RWPE2 (cell line): Measurements from ENCODE around the gene PATJ.

ENCODE experiments used
- ATAC-seq: fragments of 200-7000 bp; cut with Tn5 transposase; 3 replicates; pipeline ENCODE4 v1.9.1; 2021; ENCODE audit warnings: low read depth
- DNase-seq: peaks from one replicate; pipeline ENCODE4 v3.0.0-alpha.2; 2020; ENCODE audit warnings: low spot score
- H3K27ac ChIP-seq: fragments of 450-650 bp; 2 replicates; pipeline ENCODE4 v1.5.1; 2017; ENCODE audit warnings: mild to moderate bottlenecking; ENCODE audit not compliant: poor library complexity, severe bottlenecking
- H3K27me3 ChIP-seq: fragments of 250-450 bp; sonication (Bioruptor Pico); 2 replicates; pipeline ENCODE4 v1.5.1; 2021; ENCODE audit warnings: mild to moderate bottlenecking, moderate library complexity; ENCODE audit not compliant: insufficient read depth, poor library complexity, severe bottlenecking
- H3K36me3 ChIP-seq: fragments of 250-450 bp; sonication (Bioruptor Pico); 2 replicates; pipeline ENCODE4 v1.5.1; 2020; ENCODE audit warnings: low read depth, mild to moderate bottlenecking, moderate library complexity
- H3K4me1 ChIP-seq: fragments of 250-450 bp; sonication (Bioruptor Pico); 2 replicates; pipeline ENCODE4 v1.5.1; 2021; ENCODE audit warnings: mild to moderate bottlenecking, moderate library complexity; ENCODE audit not compliant: insufficient read depth, poor library complexity, severe bottlenecking
- H3K4me3 ChIP-seq: fragments of 250-450 bp; sonication (Bioruptor Pico); 2 replicates; pipeline ENCODE4 v1.5.1; 2021; ENCODE audit warnings: mild to moderate bottlenecking, moderate library complexity; ENCODE audit not compliant: severe bottlenecking
- H3K9me3 ChIP-seq: fragments of 250-450 bp; sonication (Bioruptor Pico); 2 replicates; pipeline ENCODE4 v1.5.1; 2021; ENCODE audit warnings: mild to moderate bottlenecking, moderate library complexity; ENCODE audit not compliant: severe bottlenecking
- CTCF ChIP-seq: fragments of 450-650 bp; IDR thresholded peaks from one replicate; pipeline ENCODE4 v1.5.1; 2017; ENCODE audit warnings: mild to moderate bottlenecking, moderate library complexity; ENCODE audit not compliant: poor library complexity, severe bottlenecking

Gene PATJ

GRCh38 chr1:62025892-62026291 is 283.6 kb downstream of the PATJ start:
- Histone ChIP-seq H3K9me3 (no peaks in the 10 kb centered on the region), H3K27ac (no peak overlapping the region), H3K36me3 (peaks cover 6% of the 10 kb centered on the region; the same call in 1 of the 2 replicates), H3K27me3 (no peaks in the 10 kb centered on the region), H3K4me3 (no peak overlapping the region), H3K4me1 (no peaks in the 10 kb centered on the region)
- DNase-seq, result no peak
- TF ChIP-seq CTCF, result no peak
- ATAC-seq, result no peak

DNA sequence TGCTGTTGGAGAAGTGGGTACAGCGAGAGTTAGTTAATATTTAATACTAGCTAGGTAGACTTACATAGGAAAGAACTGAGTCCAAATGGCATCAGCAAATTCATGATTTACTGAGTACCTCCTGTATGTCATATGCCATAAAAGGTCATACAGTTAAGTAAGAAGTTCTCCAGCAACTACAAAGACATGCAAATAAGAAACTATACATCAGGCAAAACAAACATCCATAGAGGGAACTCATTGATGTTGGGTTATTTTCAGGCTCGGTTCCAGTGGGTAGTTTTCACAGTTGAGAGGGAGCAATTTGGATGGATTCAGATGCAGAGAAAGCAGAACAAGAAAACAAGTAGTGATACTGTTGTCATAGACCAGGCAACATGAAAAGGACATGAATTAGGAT is 287.4 kb downstream of the PATJ start:
- Histone ChIP-seq H3K27ac (no peak overlapping the region), H3K9me3 (no peaks in the 10 kb centered on the region), H3K36me3 (peaks cover 9% of the 10 kb centered on the region; the same call in 1 of the 2 replicates), H3K27me3 (no peaks in the 10 kb centered on the region), H3K4me1 (no peaks in the 10 kb centered on the region), H3K4me3 (no peak overlapping the region)
- ATAC-seq (no peak), DNase-seq (no peak)
- TF ChIP-seq CTCF, result no peak

- DNase-seq, result no peak
- Histone ChIP-seq H3K27ac (no peak overlapping the region), H3K36me3 (peaks cover 14% of the 10 kb centered on the region), H3K4me1 (no peaks in the 10 kb centered on the region), H3K9me3 (no peaks in the 10 kb centered on the region), H3K4me3 (no peak overlapping the region), H3K27me3 (no peaks in the 10 kb centered on the region)
- no peak for ATAC-seq
- TF ChIP-seq CTCF, result no peak
Observed at GRCh38 chr1:62034790-62035189, 292.5 kb downstream of the PATJ start.

DNA sequence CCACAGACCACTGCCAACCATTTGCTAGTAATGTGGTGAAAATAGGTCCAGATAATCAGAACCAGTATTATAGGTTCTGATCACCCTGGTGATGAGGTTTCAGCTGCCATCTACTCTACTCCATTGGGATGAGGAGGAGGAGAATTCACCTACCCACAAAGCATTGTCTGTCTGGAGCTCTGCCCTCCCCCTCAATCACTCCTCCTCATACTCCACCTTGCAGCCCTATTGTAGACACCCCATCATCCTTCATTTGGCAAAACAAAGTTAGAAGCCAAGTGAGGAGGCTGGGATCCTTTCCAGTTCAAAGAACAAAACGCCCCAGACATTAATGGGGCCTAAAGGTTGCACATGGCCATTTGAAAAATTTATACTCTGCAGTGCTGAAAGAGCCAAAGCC is 295.0 kb downstream of the PATJ start:
- H3K27ac ChIP-seq, result no peak overlapping the region
- no peaks in the 10 kb centered on the region for H3K9me3 ChIP-seq
- ATAC-seq, result no peak
- DNase-seq, result no peak
- TF ChIP-seq CTCF, result no peak
- H3K27me3 ChIP-seq, result no peaks in the 10 kb centered on the region
- no peak overlapping the region for H3K4me3 ChIP-seq
- peaks cover 4% of the 10 kb centered on the region for H3K4me1 ChIP-seq
- peaks cover 10% of the 10 kb centered on the region for H3K36me3 ChIP-seq

DNA sequence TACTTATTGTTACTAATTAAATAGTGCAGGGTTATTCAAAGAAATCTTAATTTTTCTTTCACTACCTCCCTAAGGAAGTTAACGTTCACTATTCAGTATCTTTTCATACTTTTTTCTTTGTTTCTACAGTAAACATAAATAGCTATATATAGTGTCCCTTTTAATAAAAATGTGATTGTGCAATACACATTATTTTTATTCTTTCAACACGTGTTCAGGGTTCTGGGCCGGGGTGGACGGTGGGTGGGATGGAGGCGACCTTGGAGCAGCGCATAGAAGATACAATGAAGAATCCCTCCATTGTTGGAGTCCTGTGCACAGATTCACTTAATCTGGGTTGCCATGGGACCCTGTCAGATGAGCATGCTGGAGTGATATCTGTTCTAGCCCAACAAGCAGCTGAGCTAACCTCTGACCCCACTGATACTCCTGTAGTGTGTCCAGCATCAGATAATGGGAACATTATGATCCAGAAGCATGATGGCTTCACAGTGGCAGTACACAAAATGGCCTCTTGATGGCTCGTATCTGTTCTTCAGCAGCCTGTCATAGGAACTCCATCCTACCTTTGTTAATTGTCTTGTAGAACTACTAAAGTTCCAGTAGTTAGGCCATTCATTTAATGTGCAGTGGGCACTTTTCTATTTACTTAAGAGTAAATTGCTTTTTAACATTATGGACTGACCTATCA is 296.5 kb downstream of the PATJ start:
- no peak overlapping the region for H3K27ac ChIP-seq
- DNase-seq, result no peak
- peaks cover 5% of the 10 kb centered on the region for H3K36me3 ChIP-seq
- H3K4me1 ChIP-seq, result peaks cover 4% of the 10 kb centered on the region
- ATAC-seq, result 0 out of 3 replicates have a peak, but pooled peaks have one; percentile 19
- no peaks in the 10 kb centered on the region for H3K9me3 ChIP-seq
- TF ChIP-seq CTCF, result peak; percentile 6
- H3K27me3 ChIP-seq, result no peaks in the 10 kb centered on the region
- H3K4me3 ChIP-seq, result no peak overlapping the region
